ES-I3 (cell line): ENCODE data around the gene YPEL1.
"Not testable (repeated sequence)": the region's sequence is repeated elsewhere in the genome, so short reads cannot be mapped to it uniquely, and the experiment has no call there.

ENCODE experiments used
- H3K36me3 ChIP-seq: 2 replicates; pipeline ENCODE4 v1.6.1; 2013; ENCODE audit warnings: mild to moderate bottlenecking, low read length, control low read depth, moderate library complexity; ENCODE audit not compliant: insufficient read depth
- H3K4me1 ChIP-seq: 2 replicates; pipeline ENCODE4 v1.6.1; 2013; ENCODE audit warnings: mild to moderate bottlenecking, control low read depth, low read length; ENCODE audit not compliant: insufficient read depth
- H3K9ac ChIP-seq: 2 replicates; pipeline ENCODE4 v1.6.1; 2013; ENCODE audit warnings: low read depth, mild to moderate bottlenecking, low read length, moderate library complexity
- H3K9me3 ChIP-seq: 2 replicates; pipeline ENCODE4 v1.6.1; 2013; ENCODE audit warnings: mild to moderate bottlenecking, low read length, moderate library complexity; ENCODE audit not compliant: control insufficient read depth, insufficient read depth

The YPEL1 gene

GRCh38 chr22:21720191-21720859, 15.3 kb downstream of the YPEL1 start:
- H3K36me3 ChIP-seq, H3K4me1 ChIP-seq, H3K9ac ChIP-seq, H3K9me3 ChIP-seq: not testable (repeated sequence)

- no peaks in the 10 kb centered on the region for H3K9me3 ChIP-seq
- H3K36me3 ChIP-seq: no peaks in the 10 kb centered on the region; the same call in 1 of the 2 replicates
- no peaks in the 10 kb centered on the region for H3K4me1 ChIP-seq
- H3K9ac ChIP-seq: no peak overlapping the region
Observed at GRCh38 chr22:21719024-21719423, 16.6 kb downstream of the YPEL1 start.

- Histone ChIP-seq H3K36me3 (no peaks in the 10 kb centered on the region; the same call in 1 of the 2 replicates), H3K9ac (no peak overlapping the region), H3K9me3 (no peaks in the 10 kb centered on the region), H3K4me1 (no peaks in the 10 kb centered on the region)
Observed at GRCh38 chr22:21718499-21718898, 17.1 kb downstream of the YPEL1 start.

- H3K36me3 ChIP-seq, H3K4me1 ChIP-seq, H3K9ac ChIP-seq, H3K9me3 ChIP-seq: not testable (repeated sequence)
Observed at GRCh38 chr22:21716395-21717122, 19.0 kb downstream of the YPEL1 start.

- Histone ChIP-seq H3K36me3 (no peaks in the 10 kb centered on the region; the same call in 1 of the 2 replicates), H3K9me3 (no peaks in the 10 kb centered on the region), H3K4me1 (peaks cover 2% of the 10 kb centered on the region; the same call in 1 of the 2 replicates), H3K9ac (no peak overlapping the region)
Observed at GRCh38 chr22:21714786-21715185, 20.8 kb downstream of the YPEL1 start.

GRCh38 chr22:21714059-21714770, 21.4 kb downstream of the YPEL1 start:
- Histone ChIP-seq H3K9me3 (no peaks in the 10 kb centered on the region), H3K36me3 (no peaks in the 10 kb centered on the region; the same call in 1 of the 2 replicates), H3K9ac (no peak overlapping the region), H3K4me1 (peaks cover 2% of the 10 kb centered on the region; the same call in 1 of the 2 replicates)

GRCh38 chr22:21713428-21714058, 22.1 kb downstream of the YPEL1 start:
- Histone ChIP-seq H3K9me3 (no peaks in the 10 kb centered on the region), H3K9ac (no peak overlapping the region), H3K4me1 (peaks cover 2% of the 10 kb centered on the region; the same call in 1 of the 2 replicates), H3K36me3 (no peaks in the 10 kb centered on the region; the same call in 1 of the 2 replicates)

- Histone ChIP-seq H3K9ac (no peak overlapping the region), H3K4me1 (peaks cover 2% of the 10 kb centered on the region; the same call in 1 of the 2 replicates), H3K36me3 (no peaks in the 10 kb centered on the region; the same call in 1 of the 2 replicates), H3K9me3 (no peaks in the 10 kb centered on the region)
Observed at GRCh38 chr22:21712751-21713427, 22.7 kb downstream of the YPEL1 start.

- Histone ChIP-seq H3K9me3 (no peaks in the 10 kb centered on the region), H3K4me1 (peaks cover 2% of the 10 kb centered on the region; the same call in 1 of the 2 replicates), H3K36me3 (no peaks in the 10 kb centered on the region; the same call in 1 of the 2 replicates), H3K9ac (no peak overlapping the region)
Observed at GRCh38 chr22:21711851-21712250, 23.7 kb downstream of the YPEL1 start.

- peaks cover 2% of the 10 kb centered on the region; the same call in 1 of the 2 replicates for H3K4me1 ChIP-seq
- no peaks in the 10 kb centered on the region for H3K9me3 ChIP-seq
- no peaks in the 10 kb centered on the region; the same call in 1 of the 2 replicates for H3K36me3 ChIP-seq
- H3K9ac ChIP-seq: no peak overlapping the region
Observed at GRCh38 chr22:21710156-21710555, 25.4 kb downstream of the YPEL1 start.

GRCh38 chr22:21709688-21710087, 25.9 kb downstream of the YPEL1 start:
- Histone ChIP-seq H3K9me3 (no peaks in the 10 kb centered on the region), H3K36me3 (no peaks in the 10 kb centered on the region; the same call in 1 of the 2 replicates), H3K9ac (no peak overlapping the region), H3K4me1 (peaks cover 2% of the 10 kb centered on the region; the same call in 1 of the 2 replicates)

- H3K4me1 ChIP-seq: peaks cover 2% of the 10 kb centered on the region; the same call in 1 of the 2 replicates
- H3K36me3 ChIP-seq: no peaks in the 10 kb centered on the region; the same call in 1 of the 2 replicates
- no peaks in the 10 kb centered on the region for H3K9me3 ChIP-seq
- H3K9ac ChIP-seq: no peak overlapping the region
Observed at GRCh38 chr22:21708960-21709359, 26.6 kb downstream of the YPEL1 start.

- no peaks in the 10 kb centered on the region for H3K9me3 ChIP-seq
- H3K4me1 ChIP-seq: no peaks in the 10 kb centered on the region
- no peak overlapping the region for H3K9ac ChIP-seq
- no peaks in the 10 kb centered on the region; the same call in 1 of the 2 replicates for H3K36me3 ChIP-seq
Observed at GRCh38 chr22:21707677-21708076, 27.9 kb downstream of the YPEL1 start.
